ENCODE data around the gene DNAJC7.

Gene DNAJC7

GRCh38 chr17:42042598-42043319 is 25.5 kb upstream of the DNAJC7 start:
- Histone ChIP-seq H3K36me3 (ENCODE audit: control insufficient read depth, insufficient read depth, low read length) (no peaks in the 10 kb centered on the region), H3K4me1 (ENCODE audit: control insufficient read depth, insufficient read depth, low read length, poor library complexity, severe bottlenecking) (no peaks in the 10 kb centered on the region), H3K9me3 (ENCODE audit: control insufficient read depth, low read length) (no peaks in the 10 kb centered on the region), H3K4me3 (ENCODE audit: insufficient read depth, low read depth, low read length, poor library complexity, severe bottlenecking) (no peak overlapping the region), H3K27me3 (replicated peaks; ENCODE audit: control insufficient read depth, insufficient read depth, low read length, poor library complexity, severe bottlenecking) (no peaks in the 10 kb centered on the region), H3K27ac (ENCODE audit: insufficient read depth, low read length, poor library complexity, severe bottlenecking) (no peak overlapping the region)
- DNase-seq, result no peak

GRCh38 chr17:42041619-42042018 is 24.4 kb upstream of the DNAJC7 start:
- Histone ChIP-seq H3K9me3 (ENCODE audit: control insufficient read depth, low read length) (no peaks in the 10 kb centered on the region), H3K27me3 (replicated peaks; ENCODE audit: control insufficient read depth, insufficient read depth, low read length, poor library complexity, severe bottlenecking) (no peaks in the 10 kb centered on the region), H3K4me3 (ENCODE audit: insufficient read depth, low read depth, low read length, poor library complexity, severe bottlenecking) (no peak overlapping the region), H3K36me3 (ENCODE audit: control insufficient read depth, insufficient read depth, low read length) (no peaks in the 10 kb centered on the region), H3K27ac (ENCODE audit: insufficient read depth, low read length, poor library complexity, severe bottlenecking) (no peak overlapping the region), H3K4me1 (ENCODE audit: control insufficient read depth, insufficient read depth, low read length, poor library complexity, severe bottlenecking) (no peaks in the 10 kb centered on the region)
- DNase-seq, result no peak

- Histone ChIP-seq H3K27ac (ENCODE audit: insufficient read depth, low read length, poor library complexity, severe bottlenecking) (no peak overlapping the region), H3K9me3 (ENCODE audit: control insufficient read depth, low read length) (no peaks in the 10 kb centered on the region), H3K4me1 (ENCODE audit: control insufficient read depth, insufficient read depth, low read length, poor library complexity, severe bottlenecking) (no peaks in the 10 kb centered on the region), H3K4me3 (ENCODE audit: insufficient read depth, low read depth, low read length, poor library complexity, severe bottlenecking) (no peak overlapping the region), H3K36me3 (ENCODE audit: control insufficient read depth, insufficient read depth, low read length) (no peaks in the 10 kb centered on the region), H3K27me3 (replicated peaks; ENCODE audit: control insufficient read depth, insufficient read depth, low read length, poor library complexity, severe bottlenecking) (no peaks in the 10 kb centered on the region)
- no peak for DNase-seq
Measured at GRCh38 chr17:42040818-42041217, 23.6 kb upstream of the DNAJC7 start.

GRCh38 chr17:42039794-42040763 is 22.8 kb upstream of the DNAJC7 start:
- H3K27ac ChIP-seq (ENCODE audit: insufficient read depth, low read length, poor library complexity, severe bottlenecking), result no peak overlapping the region
- H3K4me1 ChIP-seq (ENCODE audit: control insufficient read depth, insufficient read depth, low read length, poor library complexity, severe bottlenecking), result no peaks in the 10 kb centered on the region
- DNase-seq, result no peak
- H3K36me3 ChIP-seq (ENCODE audit: control insufficient read depth, insufficient read depth, low read length), result no peaks in the 10 kb centered on the region
- H3K27me3 ChIP-seq (replicated peaks; ENCODE audit: control insufficient read depth, insufficient read depth, low read length, poor library complexity, severe bottlenecking), result no peaks in the 10 kb centered on the region
- H3K4me3 ChIP-seq (ENCODE audit: insufficient read depth, low read depth, low read length, poor library complexity, severe bottlenecking), result no peak overlapping the region
- no peaks in the 10 kb centered on the region for H3K9me3 ChIP-seq (ENCODE audit: control insufficient read depth, low read length)

GRCh38 chr17:42038221-42038973 is 21.2 kb upstream of the DNAJC7 start:
- H3K36me3 ChIP-seq (ENCODE audit: control insufficient read depth, insufficient read depth, low read length), result no peaks in the 10 kb centered on the region
- no peaks in the 10 kb centered on the region for H3K9me3 ChIP-seq (ENCODE audit: control insufficient read depth, low read length)
- no peak overlapping the region for H3K27ac ChIP-seq (ENCODE audit: insufficient read depth, low read length, poor library complexity, severe bottlenecking)
- H3K27me3 ChIP-seq (replicated peaks; ENCODE audit: control insufficient read depth, insufficient read depth, low read length, poor library complexity, severe bottlenecking), result no peaks in the 10 kb centered on the region
- H3K4me3 ChIP-seq (ENCODE audit: insufficient read depth, low read depth, low read length, poor library complexity, severe bottlenecking), result no peak overlapping the region
- no peak for DNase-seq
- no peaks in the 10 kb centered on the region for H3K4me1 ChIP-seq (ENCODE audit: control insufficient read depth, insufficient read depth, low read length, poor library complexity, severe bottlenecking)

GRCh38 chr17:42034059-42034458 is 16.8 kb upstream of the DNAJC7 start:
- H3K4me1 ChIP-seq (ENCODE audit: control insufficient read depth, insufficient read depth, low read length, poor library complexity, severe bottlenecking), result no peaks in the 10 kb centered on the region
- H3K27ac ChIP-seq (ENCODE audit: insufficient read depth, low read length, poor library complexity, severe bottlenecking), result no peak overlapping the region
- H3K27me3 ChIP-seq (replicated peaks; ENCODE audit: control insufficient read depth, insufficient read depth, low read length, poor library complexity, severe bottlenecking), result no peaks in the 10 kb centered on the region
- DNase-seq, result no peak
- no peak overlapping the region for H3K4me3 ChIP-seq (ENCODE audit: insufficient read depth, low read depth, low read length, poor library complexity, severe bottlenecking)
- H3K9me3 ChIP-seq (ENCODE audit: control insufficient read depth, low read length), result no peaks in the 10 kb centered on the region
- no peaks in the 10 kb centered on the region for H3K36me3 ChIP-seq (ENCODE audit: control insufficient read depth, insufficient read depth, low read length)

GRCh38 chr17:42031584-42031983 is 14.3 kb upstream of the DNAJC7 start:
- Histone ChIP-seq H3K27ac (ENCODE audit: insufficient read depth, low read length, poor library complexity, severe bottlenecking) (no peak overlapping the region), H3K36me3 (ENCODE audit: control insufficient read depth, insufficient read depth, low read length) (no peaks in the 10 kb centered on the region), H3K4me1 (ENCODE audit: control insufficient read depth, insufficient read depth, low read length, poor library complexity, severe bottlenecking) (no peaks in the 10 kb centered on the region)

GRCh38 chr17:42028791-42029127 is 11.5 kb upstream of the DNAJC7 start:
- no peak overlapping the region for H3K4me3 ChIP-seq (ENCODE audit: insufficient read depth, low read depth, low read length, poor library complexity, severe bottlenecking)
- peaks cover 9% of the 10 kb centered on the region for H3K36me3 ChIP-seq (ENCODE audit: control insufficient read depth, insufficient read depth, low read length)
- DNase-seq, result no peak
- H3K4me1 ChIP-seq (ENCODE audit: control insufficient read depth, insufficient read depth, low read length, poor library complexity, severe bottlenecking), result peaks cover 6% of the 10 kb centered on the region
- H3K27me3 ChIP-seq (replicated peaks; ENCODE audit: control insufficient read depth, insufficient read depth, low read length, poor library complexity, severe bottlenecking), result no peaks in the 10 kb centered on the region
- H3K27ac ChIP-seq (ENCODE audit: insufficient read depth, low read length, poor library complexity, severe bottlenecking), result no peak overlapping the region
- H3K9me3 ChIP-seq (ENCODE audit: control insufficient read depth, low read length), result no peaks in the 10 kb centered on the region

More at GRCh38 chr17:42031584-42031983, 14.3 kb upstream of the DNAJC7 start:
- H3K4me3 ChIP-seq (ENCODE audit: insufficient read depth, low read depth, low read length, poor library complexity, severe bottlenecking), result no peak overlapping the region
- no peaks in the 10 kb centered on the region for H3K9me3 ChIP-seq (ENCODE audit: control insufficient read depth, low read length)
- H3K27me3 ChIP-seq (replicated peaks; ENCODE audit: control insufficient read depth, insufficient read depth, low read length, poor library complexity, severe bottlenecking), result no peaks in the 10 kb centered on the region
- DNase-seq, result no peak

GRCh38 chr17:42027961-42028790 is 10.9 kb upstream of the DNAJC7 start:
- no peak for DNase-seq
- H3K4me1 ChIP-seq (ENCODE audit: control insufficient read depth, insufficient read depth, low read length, poor library complexity, severe bottlenecking), result peaks cover 6% of the 10 kb centered on the region
- no peaks in the 10 kb centered on the region for H3K9me3 ChIP-seq (ENCODE audit: control insufficient read depth, low read length)
- no peak overlapping the region for H3K4me3 ChIP-seq (ENCODE audit: insufficient read depth, low read depth, low read length, poor library complexity, severe bottlenecking)
- H3K27ac ChIP-seq (ENCODE audit: insufficient read depth, low read length, poor library complexity, severe bottlenecking), result no peak overlapping the region
- H3K27me3 ChIP-seq (replicated peaks; ENCODE audit: control insufficient read depth, insufficient read depth, low read length, poor library complexity, severe bottlenecking), result no peaks in the 10 kb centered on the region
- H3K36me3 ChIP-seq (ENCODE audit: control insufficient read depth, insufficient read depth, low read length), result peaks cover 14% of the 10 kb centered on the region
